HG02938 (cell line): ENCODE results near the gene COG5.

Experiments used
- ATAC-seq: cut with Tn5 transposase; IDR thresholded peaks from one replicate; pipeline ENCODE4 v1.9.1; 2021; ENCODE audit warnings: mild to moderate bottlenecking, moderate library complexity; ENCODE audit not compliant: unreplicated experiment

COG5 gene

DNA sequence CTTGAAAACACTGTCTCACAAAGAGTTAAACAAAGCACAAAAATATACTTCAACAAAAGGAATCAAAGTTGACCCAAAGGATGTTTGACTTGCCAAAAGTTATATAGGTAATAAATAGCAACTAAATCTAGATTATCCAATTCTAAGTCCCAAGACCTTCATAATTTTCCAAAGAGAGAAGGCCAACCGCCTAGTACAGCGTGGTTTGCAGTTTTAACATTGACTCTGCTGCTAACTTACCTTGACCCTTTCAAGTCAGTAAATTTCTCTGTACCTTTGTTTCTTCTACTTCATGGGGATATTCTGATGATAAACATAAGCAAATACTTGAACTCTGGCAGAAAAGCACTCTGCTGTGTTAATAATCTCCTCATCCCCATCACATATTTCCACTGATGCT, 95.7 kb downstream of the COG5 start:
- no peak for ATAC-seq

- ATAC-seq = no peak
These were observed 99.0 kb downstream of the COG5 start for GRCh38 chr7:107464666-107465226.

DNA sequence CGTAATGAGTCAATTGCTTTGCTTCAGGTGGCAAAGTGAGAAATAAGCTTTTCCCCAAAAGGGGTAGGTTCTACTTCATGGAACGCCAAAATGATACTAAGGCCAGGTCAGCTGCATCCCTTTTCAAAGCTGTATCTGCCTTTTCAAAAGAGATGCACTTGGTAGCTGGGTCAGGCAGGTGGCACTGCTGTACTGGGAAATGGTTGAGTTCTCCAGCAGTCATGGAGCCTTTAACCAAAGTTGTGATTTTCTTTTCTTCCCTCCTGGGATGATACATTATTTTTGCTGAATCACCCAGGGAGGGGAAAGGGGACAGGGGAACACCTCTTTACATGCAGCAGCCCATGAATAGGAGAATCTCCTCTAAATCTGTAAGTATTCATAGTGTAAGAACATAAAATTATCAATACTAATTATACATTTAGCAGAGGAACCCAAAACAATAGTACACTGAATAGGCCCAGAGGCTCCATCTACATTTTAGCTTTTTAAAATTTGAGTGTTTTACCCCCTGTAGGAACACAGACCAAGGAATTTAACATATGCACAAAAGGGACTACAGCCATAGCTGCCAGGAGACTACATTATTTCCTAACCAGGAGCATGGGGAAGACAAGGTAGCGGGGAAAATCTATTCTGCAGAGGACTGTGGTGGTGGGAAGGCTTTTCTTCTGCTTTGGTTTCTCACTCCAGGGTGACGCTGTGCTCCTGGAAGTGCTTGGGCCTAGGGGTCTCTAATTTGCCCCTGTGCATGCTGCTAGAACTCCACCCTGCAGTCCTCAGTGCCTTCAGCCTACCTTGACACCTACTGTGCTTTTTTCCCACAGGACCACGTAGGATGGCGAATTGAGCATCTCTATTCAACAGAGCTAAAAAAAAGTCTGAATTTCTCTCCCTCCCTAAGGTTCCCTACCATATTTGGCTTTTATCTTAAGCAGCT, 100.3 kb downstream of the COG5 start:
- ATAC-seq = no peak

DNA sequence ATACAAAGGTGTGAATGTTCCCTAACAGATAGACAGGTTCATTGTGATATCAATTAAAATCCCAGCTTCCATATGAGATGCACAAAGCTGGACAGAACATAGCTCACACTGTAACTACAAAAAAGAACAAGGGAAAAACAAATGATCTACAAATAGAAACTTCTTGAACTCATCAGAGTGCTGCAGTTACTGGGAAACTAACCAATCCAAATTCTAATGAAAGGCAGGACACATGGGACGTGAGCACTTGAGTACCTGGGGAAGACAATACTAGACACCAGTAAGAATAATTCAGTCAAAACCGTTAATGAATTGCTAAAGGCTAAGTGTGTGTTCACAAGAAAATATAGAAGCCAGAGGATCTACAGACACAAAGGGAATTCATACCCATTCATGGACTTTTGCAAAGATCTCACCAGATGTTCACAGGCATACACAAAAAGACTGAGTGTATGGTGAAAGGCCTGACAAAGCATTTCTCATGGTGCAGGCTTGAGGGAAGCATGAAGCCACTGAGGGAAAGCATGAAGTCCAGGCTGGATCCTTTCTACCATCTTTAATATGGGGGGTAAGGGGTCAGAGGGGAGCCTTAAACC, 101.7 kb downstream of the COG5 start:
- ATAC-seq = no peak

DNA sequence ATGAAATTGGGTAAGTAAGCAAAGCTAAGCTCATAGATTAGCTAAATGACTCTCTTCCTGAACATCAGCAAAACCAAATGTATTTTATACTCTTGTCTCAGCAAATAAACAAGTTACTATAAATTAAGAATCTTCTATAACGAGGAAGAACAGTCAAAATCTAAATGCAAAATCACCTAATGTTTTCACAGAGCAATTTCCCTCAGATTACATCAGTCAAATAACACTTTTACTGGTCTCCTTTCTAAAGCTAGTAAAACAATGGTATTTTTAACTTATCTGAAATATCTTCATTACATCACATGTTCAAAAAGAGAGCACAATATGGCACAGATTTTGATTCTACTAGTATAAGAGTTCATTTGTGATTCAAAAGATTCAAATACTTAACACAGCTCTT, 110.3 kb downstream of the COG5 start:
- no peak for ATAC-seq

DNA sequence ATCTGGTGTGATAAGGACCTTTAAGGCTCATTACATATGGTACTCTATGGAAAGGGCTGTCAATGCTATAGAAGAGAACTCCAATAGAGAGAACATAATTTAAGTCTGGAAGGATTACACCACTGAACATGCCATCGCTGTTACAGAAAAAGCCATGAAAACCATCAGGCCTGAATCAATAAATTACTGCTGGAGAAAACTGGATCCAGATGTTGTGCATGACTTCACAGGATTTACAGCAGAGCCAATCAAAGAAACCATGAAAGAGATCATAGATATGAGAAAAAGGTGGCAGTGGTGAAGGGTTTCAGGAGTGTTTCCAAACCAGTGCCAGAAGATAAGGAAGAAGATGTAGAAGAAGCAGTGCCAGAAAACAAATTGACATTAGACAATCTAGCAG, 112.8 kb downstream of the COG5 start:
- ATAC-seq = no peak

- ATAC-seq = no peak
These were observed 116.7 kb downstream of the COG5 start for GRCh38 chr7:107446988-107447387.

DNA sequence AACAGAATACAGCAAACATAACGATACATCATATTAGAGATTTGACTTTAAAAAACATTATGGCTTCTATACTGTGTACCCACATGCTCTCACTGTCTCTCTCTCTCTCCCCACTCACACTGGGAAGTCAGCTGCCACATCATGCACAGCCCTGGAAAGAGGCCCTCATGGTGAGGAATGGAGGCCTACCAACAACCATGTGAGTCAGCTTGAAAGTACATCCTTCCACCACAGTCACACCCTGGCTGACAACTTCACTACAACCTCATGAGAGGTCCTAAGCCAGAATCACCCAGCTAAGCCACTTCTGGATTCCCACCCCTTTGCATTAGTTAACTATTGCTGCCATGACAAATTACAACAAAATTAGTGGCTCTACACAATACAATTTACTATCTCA, 117.2 kb downstream of the COG5 start:
- no peak for ATAC-seq

- no peak for ATAC-seq
These were observed 121.0 kb downstream of the COG5 start for GRCh38 chr7:107442678-107443077.

GRCh38 chr7:107441581-107442422, 121.9 kb downstream of the COG5 start:
- no peak for ATAC-seq

- ATAC-seq = no peak
These were observed 124.7 kb downstream of the COG5 start for GRCh38 chr7:107439025-107439424.

DNA sequence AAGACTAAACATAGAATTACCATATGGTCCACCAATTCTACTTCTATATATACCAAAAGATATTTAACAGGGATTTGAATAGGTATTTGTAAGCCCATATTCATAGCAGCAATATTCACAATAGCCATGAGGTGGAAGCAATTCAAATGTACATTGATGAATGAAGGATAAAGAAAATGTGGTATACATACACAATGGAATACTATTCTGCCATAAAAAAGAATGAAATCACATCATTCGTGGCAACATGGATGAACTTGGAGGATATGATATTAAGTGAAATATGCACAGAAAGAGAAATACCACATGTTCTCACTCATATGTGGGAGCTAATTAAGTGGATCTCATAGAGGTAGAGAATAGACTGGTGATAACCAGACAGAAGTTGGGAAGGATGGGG, 128.0 kb downstream of the COG5 start:
- ATAC-seq = no peak

DNA sequence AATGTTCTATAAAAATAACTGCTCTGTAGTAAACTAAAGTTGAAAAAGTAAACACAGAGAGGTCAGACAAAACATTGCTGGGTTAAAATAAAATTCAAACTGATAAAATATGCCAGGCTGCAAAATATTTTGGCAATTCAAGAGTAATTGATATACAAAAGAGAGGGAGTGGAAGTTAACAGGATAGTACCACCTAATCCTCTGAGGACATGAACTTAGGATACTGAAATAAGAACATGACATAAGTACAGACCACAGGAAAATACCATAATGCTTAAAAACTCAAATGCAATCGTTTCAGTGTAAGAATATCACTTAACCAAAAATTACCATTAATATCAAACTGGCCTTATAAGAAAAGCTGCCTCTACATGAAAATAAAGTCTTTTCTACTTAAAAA, 131.5 kb downstream of the COG5 start:
- ATAC-seq = no peak

- ATAC-seq = no peak
These were observed 133.7 kb downstream of the COG5 start for GRCh38 chr7:107430057-107430456.

DNA sequence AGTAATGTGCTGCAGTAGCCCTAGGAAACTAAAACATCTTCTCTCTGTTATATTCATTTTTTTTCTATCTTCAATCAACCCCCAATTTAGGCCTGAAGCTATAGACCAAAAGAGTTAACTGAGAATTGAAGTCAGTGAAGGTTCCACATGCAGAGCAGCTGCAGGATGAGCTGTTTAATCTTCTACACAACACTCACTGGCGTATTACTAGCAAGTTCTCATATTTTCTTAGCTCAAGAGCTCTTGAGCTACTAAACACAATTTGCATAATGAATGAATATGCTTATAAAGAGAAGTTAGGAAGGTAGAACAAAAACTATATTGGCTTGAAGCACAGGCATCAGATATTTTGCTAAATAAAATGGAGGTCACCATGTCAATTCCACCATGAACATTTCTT, 135.1 kb downstream of the COG5 start:
- ATAC-seq = no peak

GRCh38 chr7:107427462-107427861, 136.3 kb downstream of the COG5 start:
- no peak for ATAC-seq

GRCh38 chr7:107414198-107414597, 149.5 kb downstream of the COG5 start:
- ATAC-seq = no peak

- ATAC-seq = no peak
These were observed 155.4 kb downstream of the COG5 start for GRCh38 chr7:107408349-107408748.

DNA sequence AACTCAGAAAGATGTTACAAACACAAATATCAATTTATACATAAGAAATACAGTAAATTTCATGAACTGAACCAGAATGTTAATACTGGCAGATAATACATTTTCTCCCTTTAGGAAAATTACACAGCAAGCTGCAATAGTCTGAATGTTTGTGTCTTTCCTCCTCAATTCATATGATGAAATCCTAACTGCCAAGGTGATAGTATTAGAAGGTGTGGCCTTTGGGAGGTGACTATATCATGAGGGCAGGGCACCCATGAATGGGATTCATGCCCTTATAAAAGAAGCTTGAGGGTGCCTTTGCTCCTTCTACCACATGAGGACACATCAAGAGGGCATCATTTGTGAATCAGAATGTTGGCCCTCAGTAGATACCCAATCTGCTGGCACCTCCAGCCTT, 158.2 kb downstream of the COG5 start:
- ATAC-seq = no peak

- ATAC-seq = no peak
These were observed 158.8 kb downstream of the COG5 start for GRCh38 chr7:107404740-107405537.
